WI38 (cell line): ENCODE data around the gene DLST.

Experiments used
- H3K4me3 ChIP-seq: 2 replicates; pipeline ENCODE4 v1.5.1; 2011; ENCODE audit warnings: low read depth, mild to moderate bottlenecking, control low read depth, low read length
- CTCF ChIP-seq: IDR thresholded peaks from 2 replicates; pipeline ENCODE4 v1.5.1; 2012; ENCODE audit warnings: low read depth, mild to moderate bottlenecking, control low read depth, low read length

DLST gene

GRCh38 chr14:74886001-74886400, 4.3 kb downstream of the DLST start:
- H3K4me3 ChIP-seq, result no peak overlapping the region

GRCh38 chr14:74888164-74889158, 6.7 kb downstream of the DLST start:
- H3K4me3 ChIP-seq, result no peak overlapping the region
- no peak for TF ChIP-seq CTCF

More at GRCh38 chr14:74886001-74886400, 4.3 kb downstream of the DLST start:
- TF ChIP-seq CTCF, result no peak

GRCh38 chr14:74890262-74890661, 8.5 kb downstream of the DLST start:
- no peak overlapping the region for H3K4me3 ChIP-seq
- no peak for TF ChIP-seq CTCF

GRCh38 chr14:74891870-74892269, 10.2 kb downstream of the DLST start:
- no peak for TF ChIP-seq CTCF
- H3K4me3 ChIP-seq, result no peak overlapping the region

- H3K4me3 ChIP-seq, result no peak overlapping the region
- no peak for TF ChIP-seq CTCF
Observed at GRCh38 chr14:74892745-74893144, 11.0 kb downstream of the DLST start.

GRCh38 chr14:74893614-74894091, 11.9 kb downstream of the DLST start:
- TF ChIP-seq CTCF, result no peak
- no peak overlapping the region for H3K4me3 ChIP-seq

GRCh38 chr14:74896400-74896799, 14.7 kb downstream of the DLST start:
- H3K4me3 ChIP-seq, result no peak overlapping the region
- no peak for TF ChIP-seq CTCF
